ENCODE data around the gene COPG2. TPM values are rescaled to one million over a fixed set of nuclear protein-coding genes. Genes with fewer than 3 reads are reported as not detected.

Gene COPG2
- polyA plus RNA-seq, 10 donors, result 32.9 to 50.3 (median 37.8) TPM

- DNase-seq, result no peak
Observed at GRCh38 chr7:130500463-130500862, 168.1 kb downstream of the COPG2 start.

- DNase-seq, result no peak
Observed at GRCh38 chr7:130494431-130494858, 174.1 kb downstream of the COPG2 start.

GRCh38 chr7:130493275-130493873 lies 175.2 kb downstream of the COPG2 start:
- peak in 1 of 3 donors; percentile 60 for DNase-seq

GRCh38 chr7:130492523-130493274 lies 175.8 kb downstream of the COPG2 start:
- no peak for DNase-seq

GRCh38 chr7:130491841-130492522 lies 176.6 kb downstream of the COPG2 start, which contains the start of gene MEST:
Gene MEST (plus strand): TSS chr7:130492085. CDS start chr7:130492314, 229 bp downstream.
- peak; percentile 64 to 92 (median 76) for DNase-seq

- peak in 2 of 3 donors; percentile 67 to 88 for DNase-seq
Observed at GRCh38 chr7:130490888-130491804, 177.4 kb downstream of the COPG2 start.

- peak in 1 of 3 donors; percentile 75 for DNase-seq
Observed at GRCh38 chr7:130490311-130490791, 178.2 kb downstream of the COPG2 start.

GRCh38 chr7:130489140-130489983 lies 179.2 kb downstream of the COPG2 start:
- peak; percentile 58 to 83 (median 82) for DNase-seq

- peak in 1 of 3 donors; percentile 63 for DNase-seq
Observed at GRCh38 chr7:130488392-130489139, 180.0 kb downstream of the COPG2 start.

GRCh38 chr7:130486954-130487436 lies 181.6 kb downstream of the COPG2 start:
- no peak for DNase-seq

GRCh38 chr7:130486114-130486953 lies 182.2 kb downstream of the COPG2 start:
- DNase-seq, result peak in 1 of 3 donors; percentile 53

- no peak for DNase-seq
Observed at GRCh38 chr7:130485734-130486113, 182.8 kb downstream of the COPG2 start.

GRCh38 chr7:130483031-130483430 lies 185.5 kb downstream of the COPG2 start:
- no peak for DNase-seq

GRCh38 chr7:130481898-130482297 lies 186.7 kb downstream of the COPG2 start:
- peak in 1 of 3 donors; percentile 58 for DNase-seq

GRCh38 chr7:130479716-130480400 lies 188.7 kb downstream of the COPG2 start:
- DNase-seq, result no peak

- peak in 1 of 3 donors; percentile 54 for DNase-seq
Observed at GRCh38 chr7:130478991-130479390, 189.6 kb downstream of the COPG2 start.

GRCh38 chr7:130476297-130477150 lies 192.0 kb downstream of the COPG2 start:
- DNase-seq, result peak in 2 of 3 donors; percentile 75 to 88
